Activated T-helper 17 cell treated with anti-CD3 and anti-CD28 coated beads, Interleukin-2, amount 50 U/mL, for 72 hours (primary cell): ENCODE data around the gene FGF13. TPM values are rescaled to one million over a fixed set of nuclear protein-coding genes. Genes with fewer than 3 reads are reported as not detected.

Experiments
- ATAC-seq: fragments of 150-1000 bp; cut with Tn5 transposase; replicated peaks from 2 replicates; pipeline ENCODE4 v1.10.0; 2021; ENCODE audit warnings: mild to moderate bottlenecking, moderate library complexity
- H3K27ac Mint-ChIP-seq: one replicate; pipeline ENCODE4 v1.8.0; 2022; ENCODE audit warnings: mixed read lengths
- H3K27me3 Mint-ChIP-seq: one replicate; pipeline ENCODE4 v1.8.0; 2022; ENCODE audit warnings: mixed read lengths
- H3K36me3 Mint-ChIP-seq: one replicate; pipeline ENCODE4 v1.8.0; 2022; ENCODE audit warnings: low read depth, mild to moderate bottlenecking, mixed read lengths
- H3K4me1 Mint-ChIP-seq: one replicate; pipeline ENCODE4 v1.8.0; 2022; ENCODE audit warnings: mixed read lengths
- H3K4me3 Mint-ChIP-seq: one replicate; pipeline ENCODE4 v1.8.0; 2022; ENCODE audit warnings: mild to moderate bottlenecking, mixed read lengths
- H3K9me3 Mint-ChIP-seq: one replicate; pipeline ENCODE4 v1.8.0; 2022; ENCODE audit warnings: mixed read lengths
- total RNA-seq, 2 donors: library from RNA; stranded (reverse); gene quantifications; one replicate each; pipeline ENCODE4 v1.2.3, GENCODE V29; 2022

Gene FGF13
- total RNA-seq, 2 donors from 2014 or later = not detected

GRCh38 chrX:138704596-138704995 lies 6.9 kb downstream of the FGF13 start:
- Mint-ChIP-seq H3K9me3 (no peaks in the 10 kb centered on the region), H3K27me3 (no peaks in the 10 kb centered on the region), H3K36me3 (no peaks in the 10 kb centered on the region), H3K4me1 (no peaks in the 10 kb centered on the region), H3K27ac (no peak overlapping the region), H3K4me3 (no peak overlapping the region)
- ATAC-seq = no peak

GRCh38 chrX:138704101-138704500 lies 7.4 kb downstream of the FGF13 start:
- Mint-ChIP-seq H3K9me3 (no peaks in the 10 kb centered on the region), H3K27ac (no peak overlapping the region), H3K4me1 (no peaks in the 10 kb centered on the region), H3K4me3 (no peak overlapping the region), H3K36me3 (no peaks in the 10 kb centered on the region), H3K27me3 (no peaks in the 10 kb centered on the region)
- no peak for ATAC-seq

- Mint-ChIP-seq H3K9me3 (no peaks in the 10 kb centered on the region), H3K4me3 (no peak overlapping the region), H3K27me3 (no peaks in the 10 kb centered on the region), H3K27ac (no peak overlapping the region), H3K4me1 (no peaks in the 10 kb centered on the region), H3K36me3 (no peaks in the 10 kb centered on the region)
- ATAC-seq = no peak
Observed at GRCh38 chrX:138692591-138692990, 18.9 kb downstream of the FGF13 start.

DNA sequence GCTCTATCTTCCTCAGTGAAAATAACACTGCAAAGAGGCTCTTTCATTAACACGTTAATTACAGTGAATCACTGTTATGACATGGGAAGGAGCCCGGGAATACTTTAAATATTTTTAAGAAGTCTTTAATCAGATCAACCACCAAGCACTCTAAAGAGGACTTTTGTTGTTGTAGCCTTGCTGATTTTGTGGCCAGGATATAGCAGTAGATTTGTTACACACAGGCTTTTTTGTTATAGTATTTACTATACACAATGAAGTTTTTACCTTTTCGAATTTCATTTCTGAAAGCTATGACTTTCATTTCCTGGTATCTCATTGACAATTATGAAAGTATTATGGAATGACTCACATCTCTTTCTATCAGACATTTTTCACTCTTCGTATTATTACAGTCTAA lies 20.3 kb downstream of the FGF13 start:
- no peaks in the 10 kb centered on the region for H3K27me3 Mint-ChIP-seq

DNA sequence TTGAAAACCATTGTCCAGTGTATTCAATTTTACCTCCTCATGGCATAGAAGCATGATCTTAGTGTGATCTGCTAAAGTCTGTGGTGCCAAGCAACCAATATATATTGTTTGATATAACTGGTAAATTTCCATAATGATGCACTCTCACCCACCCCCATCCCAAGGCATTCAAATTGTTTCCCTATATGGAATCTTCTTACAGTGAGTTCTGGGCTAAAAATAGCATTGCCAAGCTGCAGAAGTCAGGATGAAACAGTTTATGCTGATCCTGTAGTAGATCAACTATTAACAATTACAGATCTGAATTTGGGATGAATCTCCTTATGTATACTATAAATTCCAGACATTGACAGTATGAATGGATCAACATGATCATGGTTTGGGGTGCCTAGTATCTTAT lies 20.9 kb downstream of the FGF13 start:
- Mint-ChIP-seq H3K27me3 (no peaks in the 10 kb centered on the region), H3K4me3 (no peak overlapping the region), H3K36me3 (no peaks in the 10 kb centered on the region), H3K4me1 (no peaks in the 10 kb centered on the region), H3K27ac (no peak overlapping the region), H3K9me3 (no peaks in the 10 kb centered on the region)
- no peak for ATAC-seq

More for the DNA sequence above, 20.3 kb downstream of the FGF13 start:
- Mint-ChIP-seq H3K9me3 (no peaks in the 10 kb centered on the region), H3K4me1 (no peaks in the 10 kb centered on the region), H3K27ac (no peak overlapping the region), H3K36me3 (no peaks in the 10 kb centered on the region), H3K4me3 (no peak overlapping the region)
- no peak for ATAC-seq

- H3K27me3 Mint-ChIP-seq = no peaks in the 10 kb centered on the region
- no peak overlapping the region for H3K27ac Mint-ChIP-seq
- H3K36me3 Mint-ChIP-seq = no peaks in the 10 kb centered on the region
- H3K4me3 Mint-ChIP-seq = no peak overlapping the region
- no peak for ATAC-seq
- no peaks in the 10 kb centered on the region for H3K4me1 Mint-ChIP-seq
- no peaks in the 10 kb centered on the region for H3K9me3 Mint-ChIP-seq
Observed at GRCh38 chrX:138683600-138683999, 27.9 kb downstream of the FGF13 start.

DNA sequence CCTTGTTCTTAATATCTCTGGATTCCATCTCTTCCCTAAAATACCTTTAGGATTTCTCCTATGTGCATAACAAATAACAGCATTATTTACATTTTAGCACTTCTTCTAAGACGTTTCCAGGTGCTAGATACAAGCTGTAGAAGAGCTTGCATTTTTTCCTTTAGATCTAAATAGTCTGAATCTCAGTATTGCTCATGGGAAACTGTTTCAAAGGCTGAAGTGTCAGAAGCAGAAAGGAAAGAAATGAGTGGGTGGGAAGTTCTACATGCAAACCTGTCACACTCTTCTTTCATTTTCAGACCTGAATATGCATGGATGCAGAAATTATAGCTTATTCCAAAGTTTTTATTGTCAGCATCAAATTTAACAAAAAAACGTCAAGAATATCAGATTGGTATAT lies 41.8 kb downstream of the FGF13 start:
- no peaks in the 10 kb centered on the region for H3K36me3 Mint-ChIP-seq
- H3K4me1 Mint-ChIP-seq = no peaks in the 10 kb centered on the region
- no peaks in the 10 kb centered on the region for H3K27me3 Mint-ChIP-seq
- ATAC-seq = no peak
- H3K4me3 Mint-ChIP-seq = no peak overlapping the region
- no peaks in the 10 kb centered on the region for H3K9me3 Mint-ChIP-seq
- H3K27ac Mint-ChIP-seq = no peak overlapping the region

DNA sequence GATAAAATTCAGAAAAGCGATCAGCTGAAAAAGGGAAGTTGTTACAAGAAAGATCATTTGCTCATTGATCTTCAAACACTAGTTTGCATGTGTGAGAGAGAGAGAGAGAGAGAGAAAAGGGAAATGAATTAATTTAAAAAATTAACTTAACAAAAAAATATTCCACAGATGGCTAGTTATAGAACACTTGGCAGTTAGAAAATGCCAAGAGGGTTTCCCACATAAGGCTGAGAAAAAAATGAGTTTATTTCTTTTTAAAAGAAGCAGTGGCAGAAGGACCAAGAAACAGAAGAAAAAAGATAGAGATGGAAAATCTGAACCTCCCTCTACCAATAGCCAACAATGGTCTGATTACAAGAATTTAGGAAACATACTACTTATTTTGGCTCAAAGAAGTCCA lies 47.1 kb downstream of the FGF13 start:
- no peak overlapping the region for H3K27ac Mint-ChIP-seq
- H3K4me3 Mint-ChIP-seq = no peak overlapping the region
- no peaks in the 10 kb centered on the region for H3K9me3 Mint-ChIP-seq
- ATAC-seq = no peak
- H3K27me3 Mint-ChIP-seq = no peaks in the 10 kb centered on the region
- no peaks in the 10 kb centered on the region for H3K36me3 Mint-ChIP-seq
- H3K4me1 Mint-ChIP-seq = no peaks in the 10 kb centered on the region

DNA sequence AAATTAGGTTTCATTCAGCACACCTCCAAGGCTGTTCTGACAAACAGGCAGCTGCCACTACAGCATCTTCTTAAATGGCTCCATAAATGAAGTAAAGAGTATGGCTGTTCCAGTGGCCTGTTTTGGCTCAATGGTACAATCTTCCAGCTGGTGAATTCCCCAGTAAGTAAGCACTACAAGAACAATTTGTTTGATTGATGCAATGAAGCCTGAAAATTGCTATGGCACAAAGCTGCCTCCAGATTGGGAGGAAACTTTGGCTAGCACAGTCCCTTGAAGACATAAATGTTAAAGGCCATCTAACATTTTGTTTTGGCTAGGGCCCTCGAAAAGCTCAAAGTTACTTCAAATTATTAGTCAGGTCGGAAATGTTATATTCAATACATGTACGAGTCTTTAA lies 47.5 kb downstream of the FGF13 start:
- ATAC-seq = no peak

DNA sequence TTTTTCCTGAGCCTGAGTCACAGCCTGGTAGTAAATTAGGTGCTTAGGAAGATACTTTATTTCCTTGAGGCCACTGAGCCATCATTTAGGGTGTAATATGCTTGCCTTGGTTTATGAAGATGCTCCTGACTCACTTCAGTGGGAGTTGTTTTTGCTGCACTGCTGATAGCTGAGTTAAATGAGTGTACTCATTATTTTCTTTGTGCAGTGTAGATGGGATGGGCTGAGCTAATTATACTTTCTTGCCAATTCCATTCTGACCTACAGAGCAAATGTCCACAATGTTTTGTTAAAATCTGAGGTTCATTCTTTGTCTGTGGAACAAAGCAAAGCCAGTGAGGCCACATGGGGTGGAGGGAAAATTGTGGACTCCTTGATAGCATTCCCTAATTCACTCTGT lies 60.0 kb downstream of the FGF13 start:
- ATAC-seq = no peak
- Mint-ChIP-seq H3K4me1 (no peaks in the 10 kb centered on the region), H3K4me3 (no peak overlapping the region), H3K27ac (no peak overlapping the region), H3K36me3 (no peaks in the 10 kb centered on the region), H3K9me3 (no peaks in the 10 kb centered on the region), H3K27me3 (no peaks in the 10 kb centered on the region)

More for the DNA sequence above, 47.5 kb downstream of the FGF13 start:
- Mint-ChIP-seq H3K4me3 (no peak overlapping the region), H3K36me3 (no peaks in the 10 kb centered on the region), H3K4me1 (no peaks in the 10 kb centered on the region), H3K9me3 (no peaks in the 10 kb centered on the region), H3K27ac (no peak overlapping the region), H3K27me3 (no peaks in the 10 kb centered on the region)

DNA sequence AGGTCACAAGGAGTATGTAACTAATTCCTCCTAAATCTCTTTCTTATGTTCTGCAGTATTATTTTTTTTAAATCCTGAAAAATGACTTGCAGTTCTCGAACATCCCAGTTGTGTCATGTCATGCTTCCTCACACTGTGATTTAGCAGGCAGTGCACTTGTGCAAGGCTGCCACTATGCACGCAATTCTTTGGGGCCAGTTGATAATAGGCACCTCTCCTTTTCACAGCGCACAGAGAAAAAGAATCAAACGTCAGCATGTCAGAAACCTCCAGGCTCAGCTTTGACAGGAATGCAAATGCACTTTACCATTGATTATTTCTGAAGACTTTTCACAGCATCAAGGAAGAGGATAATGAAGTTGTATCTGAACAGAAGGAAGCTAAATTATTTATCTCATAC lies 62.9 kb downstream of the FGF13 start:
- no peaks in the 10 kb centered on the region for H3K36me3 Mint-ChIP-seq
- no peaks in the 10 kb centered on the region for H3K9me3 Mint-ChIP-seq
- ATAC-seq = no peak
- H3K27me3 Mint-ChIP-seq = no peaks in the 10 kb centered on the region
- H3K4me1 Mint-ChIP-seq = no peaks in the 10 kb centered on the region
- no peak overlapping the region for H3K27ac Mint-ChIP-seq
- H3K4me3 Mint-ChIP-seq = no peak overlapping the region

GRCh38 chrX:138638996-138639395 lies 72.5 kb downstream of the FGF13 start:
- no peaks in the 10 kb centered on the region for H3K9me3 Mint-ChIP-seq
- H3K4me1 Mint-ChIP-seq = no peaks in the 10 kb centered on the region
- H3K36me3 Mint-ChIP-seq = no peaks in the 10 kb centered on the region
- no peak for ATAC-seq
- H3K27ac Mint-ChIP-seq = no peak overlapping the region
- H3K27me3 Mint-ChIP-seq = no peaks in the 10 kb centered on the region
- H3K4me3 Mint-ChIP-seq = no peak overlapping the region
